HG02970 (cell line): Measurements from ENCODE around the gene SERPINB5.

Experiments
- ATAC-seq: cut with Tn5 transposase; IDR thresholded peaks from one replicate; pipeline ENCODE4 v1.9.1; 2021; ENCODE audit warnings: mild to moderate bottlenecking, moderate library complexity, moderate number of reproducible peaks; ENCODE audit not compliant: unreplicated experiment, low FRiP score

SERPINB5 gene

DNA sequence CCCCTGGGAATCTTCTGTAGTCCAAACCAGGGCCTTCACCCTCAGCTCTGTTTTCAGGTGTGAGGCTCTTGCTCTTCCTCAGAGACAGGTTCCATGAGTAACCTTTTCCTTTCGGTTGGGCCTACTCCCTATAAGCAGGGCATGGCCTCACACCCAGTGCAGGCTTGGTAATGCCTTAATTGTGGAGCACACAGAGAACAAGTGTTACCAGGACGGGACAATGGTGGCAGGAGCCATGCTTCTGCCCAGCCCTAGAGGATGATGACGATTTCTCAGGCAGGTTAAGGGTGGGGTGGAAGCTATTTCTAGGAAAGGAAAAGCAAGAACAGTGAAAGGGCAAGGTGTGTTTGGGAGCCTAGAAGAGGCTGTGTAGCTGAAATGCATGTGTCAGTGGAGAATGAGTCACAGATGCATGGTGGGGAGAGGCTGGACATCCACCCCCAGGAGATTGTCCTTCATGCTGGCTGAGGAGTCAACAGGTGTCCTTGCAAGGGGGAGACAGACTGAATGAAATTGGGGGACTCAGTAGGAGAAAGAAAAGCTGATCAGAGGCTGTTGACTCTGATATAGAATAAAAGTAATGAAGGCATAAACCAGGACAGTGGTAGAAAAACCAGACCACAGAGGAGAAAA, 43.4 kb downstream of the SERPINB5 start:
- no peak for ATAC-seq

DNA sequence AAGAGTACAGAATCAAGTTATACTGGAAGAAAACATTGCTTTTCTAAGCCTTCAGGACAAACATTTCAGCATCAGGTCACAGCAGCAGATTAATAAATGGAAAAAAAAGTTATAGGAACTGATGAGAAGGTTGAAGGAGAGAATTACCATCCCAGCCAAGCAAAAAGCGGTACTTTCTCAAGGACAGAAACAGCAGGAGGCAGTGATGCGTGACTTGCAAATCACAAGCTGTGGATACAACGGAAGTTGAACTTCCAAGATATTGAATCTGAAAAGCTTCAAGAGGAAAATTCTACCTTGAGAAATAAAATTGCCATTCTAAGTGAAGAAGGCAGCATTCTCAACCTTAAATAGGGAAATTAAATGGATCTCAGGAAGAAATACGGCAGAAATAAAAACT, 46.9 kb downstream of the SERPINB5 start:
- no peak for ATAC-seq

DNA sequence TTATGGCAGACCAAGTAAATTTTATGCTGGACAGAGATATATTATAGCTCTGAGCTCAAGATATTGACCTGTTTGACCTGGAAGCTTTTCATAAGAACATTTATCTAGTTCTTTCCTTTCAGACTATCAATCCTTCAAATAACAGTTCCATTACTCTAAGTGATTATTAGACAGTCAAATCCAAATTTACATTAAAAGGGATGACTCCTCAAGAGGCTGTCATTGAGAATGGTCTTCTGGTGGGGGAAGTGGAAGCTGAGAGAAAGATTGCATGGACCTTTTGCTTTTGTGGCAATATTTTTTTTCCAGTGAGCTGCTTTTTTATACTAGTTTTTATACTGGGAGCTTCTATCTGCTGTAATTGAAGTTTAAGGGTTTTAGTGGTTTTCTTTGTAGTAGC, 50.5 kb downstream of the SERPINB5 start:
- ATAC-seq, result no peak

DNA sequence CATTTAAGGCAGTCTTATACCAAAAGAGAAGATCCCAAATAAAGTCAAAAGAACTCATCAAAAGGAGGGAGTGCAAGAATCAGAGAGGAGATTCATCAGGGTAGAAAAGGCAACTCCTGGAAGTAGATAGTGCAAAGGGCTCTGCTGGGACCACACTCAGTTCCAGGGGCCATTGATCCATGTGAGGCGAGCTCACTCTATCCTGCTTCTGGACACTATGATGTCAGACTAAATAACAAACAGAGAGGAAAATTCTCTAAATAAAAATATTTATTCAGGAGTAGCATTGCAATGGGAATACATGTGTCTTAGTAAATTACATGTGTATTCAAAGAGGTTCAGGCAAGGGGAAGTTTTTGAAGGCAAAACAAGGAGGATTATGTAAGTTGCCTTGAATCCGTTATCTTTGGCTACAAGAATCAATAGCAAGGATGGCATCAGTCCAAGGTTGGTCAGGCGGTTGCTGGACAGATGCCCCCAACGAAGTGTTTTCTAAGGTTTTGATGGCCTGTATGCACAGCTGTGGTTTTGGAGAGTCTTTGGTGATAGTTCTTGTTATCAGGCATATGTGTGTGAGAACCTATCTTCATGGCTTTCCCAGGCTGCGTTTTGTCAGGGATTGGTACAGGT, 52.2 kb downstream of the SERPINB5 start:
- ATAC-seq, result no peak

DNA sequence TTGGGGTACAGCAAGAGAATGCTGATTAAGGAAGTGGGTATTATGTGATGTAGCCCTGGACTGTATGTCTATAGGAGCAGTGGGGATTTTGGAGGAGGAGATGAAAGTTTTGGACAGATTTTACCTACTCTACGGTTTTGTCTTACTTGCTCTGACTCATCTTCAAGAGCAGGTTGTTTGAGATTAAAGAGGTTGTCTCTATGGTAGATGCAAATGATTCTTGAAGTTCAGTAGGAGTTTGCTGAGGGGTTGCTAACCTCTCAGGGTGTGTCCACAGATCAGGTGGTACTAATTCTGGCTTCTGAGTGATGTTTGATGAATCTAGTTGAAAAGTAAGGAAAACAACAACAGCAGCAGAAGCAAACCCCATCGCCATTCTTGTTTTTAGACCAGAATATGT, 55.7 kb downstream of the SERPINB5 start:
- ATAC-seq, result no peak

DNA sequence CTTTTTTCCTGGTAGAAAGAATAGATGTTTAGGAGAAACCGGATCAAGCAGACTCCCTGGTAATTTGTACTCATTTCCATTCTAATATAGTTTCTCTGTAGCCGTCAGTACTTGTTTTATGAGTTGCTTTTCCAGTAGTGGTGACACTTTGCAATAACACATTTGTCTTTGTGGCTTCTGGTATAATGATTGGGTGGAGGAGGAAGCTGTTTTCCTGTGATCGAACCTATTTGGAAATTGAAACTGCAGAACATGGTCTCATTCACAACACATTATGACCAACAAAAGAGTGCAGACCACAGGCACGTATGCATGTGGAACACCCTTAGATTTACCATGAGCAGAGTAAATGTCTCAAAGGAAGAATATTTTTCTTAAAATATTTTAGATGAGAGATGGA, 57.9 kb downstream of the SERPINB5 start:
- no peak for ATAC-seq

DNA sequence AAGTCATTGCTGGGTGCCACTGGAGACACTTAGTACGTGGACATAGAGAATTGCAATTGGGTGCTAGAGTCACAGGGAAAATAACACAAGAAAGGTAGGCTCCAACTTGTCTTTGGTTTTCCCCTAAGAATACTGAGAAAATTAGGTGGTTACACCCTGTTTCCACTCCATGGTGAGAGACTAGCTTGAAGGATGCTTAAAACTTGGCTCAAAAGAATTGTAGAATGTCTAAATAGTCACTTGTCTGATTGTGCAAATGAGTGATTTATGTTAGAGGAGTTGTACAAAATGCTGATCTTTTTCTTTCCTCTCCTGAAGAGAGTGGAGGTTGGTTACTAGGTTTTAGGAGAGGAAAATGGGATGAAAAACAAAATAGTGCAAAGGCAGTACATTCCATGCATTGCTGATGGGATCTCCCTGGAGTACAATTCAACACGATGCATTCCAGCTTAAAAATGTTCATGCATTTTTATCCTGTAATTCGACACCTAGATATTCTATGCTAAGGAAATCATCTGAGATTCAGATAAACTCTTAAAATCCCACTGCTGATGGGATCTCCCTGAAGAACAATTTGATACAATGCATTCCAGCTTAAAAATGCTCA, 63.2 kb downstream of the SERPINB5 start:
- no peak for ATAC-seq

DNA sequence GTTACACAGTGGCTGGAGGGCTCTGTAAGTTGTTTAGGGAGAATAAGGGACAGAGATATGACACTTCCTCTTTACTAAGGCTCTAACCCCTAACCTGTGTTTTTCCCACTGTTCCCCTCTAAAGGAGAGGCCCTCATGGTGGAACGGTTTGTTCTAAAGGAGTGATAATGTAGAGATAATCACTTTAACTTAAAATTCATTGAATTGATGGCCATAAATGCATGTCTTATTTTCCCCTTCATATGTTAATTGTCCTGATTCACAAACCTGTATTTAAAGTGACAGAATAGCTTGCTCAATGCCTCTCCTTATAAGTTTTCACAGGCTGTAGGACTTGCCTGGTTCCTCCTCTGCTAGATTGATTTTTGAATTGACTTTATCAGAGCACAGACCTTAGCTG, 65.3 kb downstream of the SERPINB5 start, which contains the start of gene SERPINB12:
TSS of gene SERPINB12 (plus strand) at position 301 of the 400 bp plus-strand sequence. CDS start 13,791 bp downstream, outside the sequence.
- no peak for ATAC-seq

DNA sequence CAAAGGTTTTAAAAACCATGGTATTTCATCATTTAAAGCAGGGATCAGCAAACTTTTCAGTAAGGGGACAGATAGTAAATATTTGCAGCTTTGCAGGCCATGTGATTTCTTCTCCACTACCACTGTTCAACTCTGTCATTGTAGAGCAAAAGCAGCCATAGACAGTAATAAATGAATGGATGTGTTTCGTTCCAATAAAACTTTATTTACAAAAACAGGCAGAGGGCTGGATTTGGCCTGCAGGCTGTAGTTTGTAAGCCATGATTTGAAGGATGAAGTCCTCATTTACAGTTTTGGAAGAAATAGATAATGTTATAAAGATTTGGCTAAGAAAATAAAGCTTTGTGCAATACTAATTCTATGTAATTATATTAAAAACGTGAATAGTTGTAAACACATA, 67.3 kb downstream of the SERPINB5 start:
- no peak for ATAC-seq

DNA sequence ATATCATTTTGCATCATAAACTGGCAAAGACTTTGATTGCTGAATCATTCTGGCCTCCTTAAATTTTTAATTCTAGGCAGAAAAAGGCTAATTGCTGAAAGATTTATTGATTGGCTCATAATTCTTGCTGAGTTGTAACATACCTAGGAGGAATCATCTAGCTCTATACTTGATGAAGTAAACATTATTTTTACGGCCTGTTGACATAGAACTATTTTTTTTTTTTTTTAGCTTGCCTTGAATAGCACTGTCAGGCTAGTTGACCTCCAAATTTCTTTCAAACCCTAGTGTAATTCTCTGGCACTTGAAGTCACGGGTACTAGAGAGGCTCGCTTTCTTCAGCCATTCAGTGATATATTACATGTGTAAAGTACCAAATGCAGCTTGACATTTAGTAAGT, 68.2 kb downstream of the SERPINB5 start:
- ATAC-seq, result no peak

DNA sequence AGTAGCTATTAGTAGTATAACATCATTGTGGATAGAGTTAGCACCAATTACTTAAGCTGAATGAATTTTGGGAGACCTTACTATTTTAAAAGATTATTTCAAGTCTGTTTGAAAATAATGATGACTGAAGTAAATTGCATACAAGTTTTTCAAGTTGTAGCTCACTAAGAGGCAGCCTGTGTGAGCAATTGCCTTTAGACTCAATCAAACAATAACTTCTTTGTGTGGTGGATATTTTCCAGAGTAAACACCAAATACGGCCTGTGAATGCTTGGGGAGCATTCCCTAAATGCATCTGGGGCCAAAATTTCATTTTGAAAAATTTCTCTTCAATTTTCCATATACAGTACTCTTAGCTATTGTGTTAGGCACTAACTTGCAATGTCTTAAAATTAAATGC, 73.3 kb downstream of the SERPINB5 start:
- ATAC-seq, result no peak

DNA sequence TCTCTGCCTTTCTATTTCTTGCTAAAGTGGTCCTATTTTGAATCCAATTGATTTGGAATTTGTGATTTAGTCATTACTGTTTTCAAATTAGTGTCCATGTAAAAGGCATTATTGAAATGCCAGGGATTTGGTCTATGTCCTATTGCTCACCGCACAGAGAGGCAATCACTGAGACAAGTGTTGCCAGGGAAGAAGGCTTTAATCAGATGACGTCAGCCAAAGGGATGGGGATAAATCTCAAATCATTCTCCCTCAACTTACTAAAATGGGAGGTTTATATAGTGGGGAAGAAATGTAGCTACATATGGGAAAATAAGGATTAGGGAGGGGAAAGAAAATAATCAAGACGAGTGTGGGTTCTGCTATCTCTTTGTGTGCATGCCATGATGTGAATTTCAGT, 75.0 kb downstream of the SERPINB5 start:
- ATAC-seq, result no peak

DNA sequence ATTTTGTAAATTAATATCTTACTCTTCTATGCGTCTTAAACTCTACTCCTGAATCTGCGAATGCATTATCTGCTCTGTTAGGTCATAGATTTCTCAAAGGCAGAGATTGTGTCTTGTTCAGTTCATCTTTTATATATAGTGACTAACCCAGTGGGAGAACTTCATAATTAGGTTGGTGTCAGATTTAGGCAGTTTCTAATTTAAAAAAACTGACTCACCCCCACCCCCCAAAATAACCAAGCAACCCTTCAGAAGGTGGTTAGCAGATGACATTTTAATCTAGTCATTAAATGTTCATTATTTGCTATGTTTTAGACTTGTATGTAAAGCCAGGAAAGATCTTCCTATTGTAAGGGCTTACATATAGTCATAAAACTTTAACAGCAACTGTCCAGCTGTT, 75.8 kb downstream of the SERPINB5 start:
- ATAC-seq, result no peak

DNA sequence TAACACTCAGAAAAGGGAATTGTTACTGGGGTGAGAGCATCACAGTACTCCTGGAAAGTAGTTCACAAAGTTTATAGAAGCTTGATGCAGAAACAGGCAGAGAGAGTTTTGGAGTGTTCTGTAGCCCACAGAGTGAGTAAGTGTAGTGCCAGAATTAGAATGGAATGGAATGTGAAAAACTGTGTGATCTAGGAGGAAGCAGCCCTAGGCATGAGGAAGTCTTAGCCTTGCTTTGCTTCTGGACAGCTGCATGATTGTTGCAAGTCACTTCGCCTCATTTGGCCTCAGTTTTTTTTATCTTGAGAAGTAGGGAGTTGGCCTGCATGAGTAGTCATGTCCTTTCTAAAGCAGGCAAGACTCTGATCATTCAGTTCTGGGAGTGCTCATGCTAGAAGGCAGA, 76.3 kb downstream of the SERPINB5 start:
- ATAC-seq, result no peak
